NAMALWA (cell line): ENCODE data around the gene CRYAB.
A peak's percentile ranks its signal among the peaks of the same experiment; 100 is the strongest.

Experiments used
- DNase-seq: peaks from one replicate; pipeline ENCODE4 v3.0.0-alpha.2; 2015; ENCODE audit warnings: low spot score

CRYAB gene, protein sequence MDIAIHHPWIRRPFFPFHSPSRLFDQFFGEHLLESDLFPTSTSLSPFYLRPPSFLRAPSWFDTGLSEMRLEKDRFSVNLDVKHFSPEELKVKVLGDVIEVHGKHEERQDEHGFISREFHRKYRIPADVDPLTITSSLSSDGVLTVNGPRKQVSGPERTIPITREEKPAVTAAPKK

DNA sequence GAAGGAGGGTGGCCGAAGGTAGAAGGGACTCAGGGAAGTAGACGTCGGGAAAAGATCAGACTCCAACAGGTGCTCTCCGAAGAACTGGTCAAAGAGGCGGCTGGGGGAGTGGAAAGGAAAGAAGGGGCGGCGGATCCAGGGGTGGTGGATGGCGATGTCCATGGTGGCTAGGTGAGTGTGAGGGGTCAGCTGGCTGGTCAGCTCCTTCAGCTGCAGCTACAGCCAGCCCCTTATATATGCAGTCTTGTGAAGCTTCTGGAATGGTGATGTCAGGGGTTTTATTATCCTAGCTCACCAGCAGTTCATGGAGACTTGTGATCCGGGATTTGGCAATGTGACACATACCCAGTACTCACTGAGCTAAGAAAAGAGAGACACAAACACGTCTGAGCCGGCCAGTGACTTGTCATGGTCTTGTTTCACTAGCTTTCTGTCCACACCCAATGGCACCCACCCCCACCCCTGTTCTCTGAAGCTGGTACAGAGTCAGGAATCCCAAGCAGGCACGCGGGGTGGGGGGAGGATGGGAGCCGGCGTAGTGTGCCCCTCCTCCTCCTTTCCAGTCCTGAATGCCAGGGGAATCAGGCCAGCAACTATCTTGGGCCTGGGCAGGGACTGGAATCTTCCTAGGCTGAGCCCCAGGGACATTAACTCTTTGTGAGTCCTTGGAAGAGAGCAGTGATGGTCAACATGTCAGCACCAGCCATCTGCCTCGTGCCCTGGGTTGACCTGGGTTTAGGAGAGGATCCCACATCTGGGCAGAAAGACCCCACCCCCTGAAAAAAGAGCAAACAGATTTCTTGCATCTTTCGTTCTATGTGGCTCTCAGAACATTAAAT is at the start of gene CRYAB:
TSS of gene CRYAB (minus strand) at position 208 of the 839 bp plus-strand sequence. CDS start at position 162, 46 bp downstream.
- DNase-seq: no peak

DNA sequence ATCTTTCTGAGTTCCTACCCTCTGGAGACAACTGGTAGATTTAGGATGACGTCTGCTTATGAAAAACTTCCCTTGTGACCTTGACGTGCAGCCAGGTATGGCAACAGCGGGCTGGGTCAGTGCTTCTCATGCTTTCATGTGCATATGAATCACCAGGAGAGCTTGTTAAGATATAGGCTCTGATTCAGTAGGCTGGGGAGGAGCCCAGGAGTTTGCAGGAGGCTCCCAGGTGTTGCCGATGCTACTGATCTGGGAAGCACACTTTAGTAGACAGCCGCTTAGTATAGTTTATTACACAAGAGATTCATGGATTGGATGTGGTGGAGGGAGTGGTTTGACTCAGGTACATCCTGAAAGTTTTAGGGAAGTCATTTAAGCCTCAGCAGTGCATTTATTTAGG is 49.3 kb upstream of the CRYAB start:
- no peak for DNase-seq

DNA sequence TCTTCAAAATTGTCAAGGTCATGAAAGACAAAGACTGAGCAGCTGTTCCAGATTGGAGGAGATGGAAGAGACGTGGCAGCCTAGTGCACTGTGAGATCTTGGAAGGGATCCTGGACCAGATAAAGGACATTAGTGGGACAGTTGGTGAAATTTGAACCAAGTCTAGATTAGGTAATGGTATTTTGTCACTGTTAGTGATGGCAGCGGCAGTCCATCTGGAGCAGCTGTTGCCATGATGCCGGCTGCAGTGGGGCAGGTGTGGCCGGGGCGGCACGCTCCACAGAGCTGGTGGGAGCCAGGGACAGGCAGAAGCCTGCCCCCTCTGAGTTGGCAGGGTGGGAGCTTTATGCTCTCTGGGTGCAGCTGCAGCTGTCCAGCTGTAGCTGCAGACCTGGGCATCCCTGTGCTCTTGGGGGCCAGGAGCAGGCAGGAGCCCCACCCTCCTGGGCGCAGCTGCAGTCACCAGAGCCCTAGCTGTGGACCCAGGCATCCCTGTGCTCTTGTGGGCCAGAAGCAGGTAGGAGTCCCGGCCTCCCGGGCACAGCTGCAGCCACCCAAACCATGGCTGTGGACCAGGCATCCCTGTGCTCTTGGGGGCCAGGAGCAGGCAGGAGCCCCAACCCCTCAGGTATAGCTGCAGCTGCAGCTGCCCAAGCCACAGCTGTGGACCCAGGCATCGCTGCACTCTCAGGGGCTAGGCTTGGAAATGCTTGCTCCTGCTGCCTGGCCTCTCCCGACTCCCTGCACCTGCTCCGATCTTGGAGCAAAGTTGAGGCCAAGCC is 46.3 kb upstream of the CRYAB start:
- DNase-seq: no peak

DNA sequence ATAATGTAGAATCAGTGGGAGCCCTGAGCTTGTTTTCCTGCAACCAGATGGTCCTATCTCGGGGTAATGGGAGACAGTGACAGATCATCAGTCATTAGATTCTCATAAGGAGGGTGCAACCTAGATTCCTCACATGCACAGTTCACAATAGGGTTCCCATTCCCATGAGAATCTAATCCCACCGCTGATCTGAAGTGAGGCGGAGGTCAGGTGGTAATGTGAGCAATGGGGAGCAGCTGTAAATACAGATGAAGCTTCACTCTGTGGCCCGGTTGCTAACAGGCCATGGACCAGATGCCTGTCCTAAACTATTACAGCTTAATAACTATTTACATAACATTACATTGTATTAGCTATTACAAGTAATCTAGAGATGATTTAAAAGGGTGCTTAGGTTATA is 42.6 kb upstream of the CRYAB start:
- DNase-seq: no peak

DNA sequence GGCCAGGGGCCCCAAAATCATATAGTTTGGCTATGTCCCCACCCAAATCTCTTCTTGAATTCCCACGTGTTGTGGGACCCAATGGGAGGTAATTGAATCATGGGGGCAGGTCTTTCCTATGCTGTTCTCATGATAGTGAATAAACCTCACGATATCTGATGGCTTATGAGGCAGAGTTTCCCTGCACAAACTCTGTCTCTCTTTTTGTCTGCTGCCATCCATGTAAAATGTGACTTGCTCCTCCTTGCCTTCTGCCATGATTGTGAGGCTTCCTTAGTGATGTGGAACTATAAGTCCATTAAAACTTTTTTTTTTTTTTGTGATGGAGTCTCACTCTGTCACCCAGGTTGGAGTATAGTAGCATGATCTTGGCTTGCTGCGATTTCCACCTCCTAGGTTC is 40.0 kb upstream of the CRYAB start:
- DNase-seq: no peak

DNA sequence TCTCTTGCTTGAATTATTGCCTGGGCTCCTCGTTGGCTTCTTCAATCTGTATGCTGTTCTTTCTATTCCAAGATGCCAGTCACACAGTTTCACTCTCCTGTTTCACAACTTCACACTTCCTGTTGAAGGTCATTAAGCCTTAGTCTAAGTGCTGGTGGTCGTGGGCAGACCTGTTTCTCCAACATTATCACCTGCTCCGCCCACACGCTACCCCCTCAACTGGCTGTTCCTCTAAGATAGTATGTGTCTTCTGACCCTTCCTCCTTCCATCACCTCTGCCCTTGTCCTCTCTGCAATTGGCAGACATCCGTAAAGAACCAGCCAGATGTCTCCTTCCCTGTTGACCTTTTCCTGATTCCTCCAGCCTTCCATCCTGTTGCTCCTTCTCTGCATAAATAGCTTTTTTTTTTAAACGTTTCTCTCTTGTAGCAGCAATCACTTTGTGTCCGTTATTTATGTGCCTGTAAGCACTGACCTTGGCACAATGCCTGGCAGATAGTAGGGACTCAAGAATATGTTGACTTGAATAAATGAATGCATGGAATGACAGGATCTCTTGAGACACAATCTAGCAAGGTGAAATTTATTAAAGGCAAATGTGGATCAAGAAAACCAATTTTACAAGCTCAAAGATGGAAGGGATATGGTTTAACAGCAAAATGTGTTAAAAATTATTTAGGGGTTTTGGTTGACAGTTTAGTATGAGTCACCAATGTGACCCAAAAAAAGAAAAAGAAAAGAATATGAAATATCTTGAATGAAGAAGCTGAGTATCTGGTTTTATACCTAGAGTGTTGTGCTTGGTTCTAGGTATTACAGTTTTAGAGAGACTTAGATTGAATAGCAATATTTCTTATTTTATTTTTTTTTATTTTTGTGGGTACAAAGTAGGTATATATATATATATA is 38.2 kb upstream of the CRYAB start:
- no peak for DNase-seq

DNA sequence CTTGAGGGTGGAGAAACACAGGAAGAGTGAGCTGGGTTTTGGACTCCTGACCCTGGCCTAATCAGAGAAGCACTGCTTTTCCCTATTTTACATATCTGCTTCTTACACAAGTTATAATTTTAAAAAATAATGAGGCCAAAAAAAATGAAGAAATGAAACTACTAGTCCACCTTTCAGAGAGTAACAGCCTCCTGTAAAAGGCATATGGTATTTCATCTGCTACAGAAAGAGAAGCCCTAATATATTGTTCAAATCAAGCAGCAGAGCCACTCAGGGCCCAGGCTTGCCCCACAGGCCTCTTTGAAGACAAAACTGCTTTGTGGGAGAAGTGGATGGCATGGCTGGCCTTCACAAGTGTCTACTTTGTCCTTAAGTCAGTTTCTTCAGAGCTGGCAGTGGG is 35.6 kb upstream of the CRYAB start:
- no peak for DNase-seq

DNA sequence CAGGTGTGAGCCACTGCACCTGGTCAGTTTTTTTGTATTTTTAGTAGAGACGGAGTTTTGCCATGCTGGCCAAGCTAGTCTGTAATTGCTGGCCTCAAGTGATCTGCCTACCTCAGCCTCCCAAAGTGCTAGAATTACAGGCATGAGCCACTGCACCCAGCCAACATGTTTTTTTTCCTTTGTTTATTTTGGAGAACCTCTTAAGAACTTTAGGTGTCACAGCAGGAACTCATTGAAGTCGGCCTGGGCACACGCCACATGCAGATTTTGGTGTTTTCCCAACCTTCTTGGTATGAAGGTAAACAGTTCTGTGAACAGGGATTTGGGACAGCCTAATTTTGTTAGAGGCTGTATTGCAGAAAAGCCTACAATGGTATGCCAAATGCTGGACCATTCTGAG is 34.9 kb upstream of the CRYAB start:
- no peak for DNase-seq

DNA sequence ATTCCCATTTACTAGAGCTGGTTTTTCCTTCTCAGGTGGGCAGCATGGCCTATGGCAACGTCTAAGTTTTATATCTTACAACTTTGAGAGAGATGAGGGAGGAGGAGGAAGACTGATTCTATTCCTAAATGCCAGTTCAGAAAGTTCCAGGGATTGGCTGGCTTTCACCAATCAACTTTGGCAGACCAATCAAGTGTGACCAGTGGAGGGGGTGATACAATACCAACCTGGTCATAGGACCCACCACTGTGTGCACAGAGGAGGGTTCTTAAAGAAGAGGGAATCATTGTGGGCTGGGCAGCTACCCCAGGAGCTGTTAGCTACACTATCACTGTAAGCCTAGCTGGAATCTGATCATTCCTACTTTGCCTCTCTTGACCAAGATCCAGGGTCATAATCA is 33.6 kb upstream of the CRYAB start:
- DNase-seq: no peak

DNA sequence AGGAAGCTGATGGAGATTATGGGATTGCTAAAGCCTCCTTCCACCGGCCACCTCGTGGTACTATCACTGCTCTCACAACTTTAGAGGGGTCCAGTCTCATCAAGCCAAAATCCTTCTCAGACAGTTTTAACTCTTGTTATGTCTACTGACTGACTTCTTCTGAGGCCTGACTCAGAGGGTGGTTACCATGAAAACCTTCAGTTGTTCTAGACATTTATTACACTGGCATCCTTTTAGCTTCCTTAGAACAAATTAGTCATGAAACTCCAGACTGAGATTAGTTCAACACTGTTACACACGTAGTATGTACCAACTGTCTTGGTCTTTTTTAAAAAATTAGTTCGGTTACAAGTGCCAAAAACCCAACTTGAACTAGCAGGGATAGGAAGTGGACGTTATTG is 33.1 kb upstream of the CRYAB start:
- DNase-seq: no peak

DNA sequence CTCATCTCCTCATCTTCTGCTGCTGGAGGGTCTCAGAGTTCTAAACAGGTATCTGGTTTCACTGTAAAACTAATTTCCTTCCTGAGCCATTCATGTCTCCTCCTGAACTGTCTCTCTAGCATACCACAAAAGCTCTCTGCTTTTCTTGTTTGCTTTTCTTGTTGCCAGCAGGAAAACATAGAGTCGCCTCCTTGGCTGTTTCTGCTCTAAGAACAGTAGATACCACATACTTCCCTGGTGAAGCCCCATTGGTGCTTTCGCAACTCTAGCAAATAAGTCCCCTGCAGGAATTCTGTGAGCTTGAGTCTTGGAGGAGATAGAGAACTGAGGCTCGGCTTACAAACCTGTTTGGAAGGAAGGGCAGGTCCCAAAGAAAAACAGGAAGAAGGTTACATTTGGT is 32.6 kb upstream of the CRYAB start:
- DNase-seq: no peak

DNA sequence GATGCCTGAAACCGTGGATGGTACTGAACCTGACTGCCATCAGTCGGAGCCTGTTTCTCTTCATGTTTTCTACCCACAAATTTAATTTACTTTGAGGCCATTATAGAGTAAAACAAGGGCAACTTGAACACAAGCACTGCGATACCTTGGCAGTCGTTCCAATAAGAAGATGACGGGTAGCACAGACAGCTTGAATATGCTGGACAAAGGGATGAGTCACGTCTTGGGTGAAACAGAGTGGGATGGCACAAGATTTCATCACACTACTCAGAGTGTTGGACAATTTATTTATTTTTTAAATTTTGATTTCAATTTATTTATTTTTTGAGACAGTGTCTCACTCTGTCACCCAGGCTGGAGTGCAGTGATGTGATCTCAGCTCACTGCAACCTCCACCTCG is 31.3 kb upstream of the CRYAB start:
- DNase-seq: no peak

DNA sequence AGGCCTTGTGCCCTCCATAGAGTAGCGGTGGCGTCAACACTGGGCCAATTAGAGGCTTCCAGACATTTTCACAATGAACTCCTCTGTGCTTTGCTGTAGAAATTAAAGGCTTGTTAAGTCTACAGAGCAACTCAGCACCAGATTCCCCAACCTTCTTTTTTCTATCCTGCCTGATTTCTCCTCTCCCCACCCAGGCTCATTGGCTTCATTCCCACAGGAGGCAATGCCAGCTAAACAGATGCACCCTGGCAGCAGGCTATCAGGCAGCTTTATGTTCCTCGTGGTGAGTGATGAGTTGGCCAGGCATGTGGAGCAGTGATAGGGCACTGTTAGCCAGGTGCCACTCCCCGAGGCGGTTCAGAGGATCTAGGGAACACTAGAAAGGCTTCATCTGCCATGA is 30.4 kb upstream of the CRYAB start:
- no peak for DNase-seq

DNA sequence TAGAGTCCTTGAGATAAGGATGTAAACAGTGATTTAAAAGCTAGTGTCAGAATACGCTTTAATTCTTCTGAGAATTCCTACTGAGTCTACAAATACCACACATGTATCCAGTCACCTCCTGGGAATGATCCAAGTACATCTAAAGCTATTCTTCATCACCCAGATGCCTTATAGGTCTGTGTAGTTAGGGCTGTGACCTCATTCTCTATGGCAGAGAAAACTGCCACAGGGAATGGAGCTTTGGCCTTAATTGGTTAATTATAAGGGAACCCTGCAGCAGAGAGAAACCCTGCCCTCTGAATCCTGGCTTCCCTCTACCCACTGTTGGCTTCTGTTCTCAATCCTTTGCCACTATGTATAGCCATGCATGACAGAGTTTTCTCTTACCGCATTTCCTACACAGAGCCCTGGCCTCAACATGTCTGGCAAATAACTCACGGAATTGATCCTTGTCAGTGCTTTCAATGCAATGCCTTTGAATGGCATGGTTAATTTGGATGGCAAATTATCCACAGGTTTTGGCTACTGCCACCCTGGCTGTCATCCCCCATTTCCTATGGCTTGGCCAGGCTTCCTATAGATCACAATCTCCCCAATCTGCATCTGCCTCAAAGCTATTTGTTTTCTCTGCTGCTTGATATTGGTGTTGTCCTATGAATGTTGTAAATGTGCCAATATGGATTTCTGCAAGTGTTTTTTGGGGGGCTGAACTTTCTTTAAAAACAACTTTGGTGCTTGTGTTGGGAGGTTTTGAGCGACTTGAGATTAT is 28.4 kb upstream of the CRYAB start:
- no peak for DNase-seq

DNA sequence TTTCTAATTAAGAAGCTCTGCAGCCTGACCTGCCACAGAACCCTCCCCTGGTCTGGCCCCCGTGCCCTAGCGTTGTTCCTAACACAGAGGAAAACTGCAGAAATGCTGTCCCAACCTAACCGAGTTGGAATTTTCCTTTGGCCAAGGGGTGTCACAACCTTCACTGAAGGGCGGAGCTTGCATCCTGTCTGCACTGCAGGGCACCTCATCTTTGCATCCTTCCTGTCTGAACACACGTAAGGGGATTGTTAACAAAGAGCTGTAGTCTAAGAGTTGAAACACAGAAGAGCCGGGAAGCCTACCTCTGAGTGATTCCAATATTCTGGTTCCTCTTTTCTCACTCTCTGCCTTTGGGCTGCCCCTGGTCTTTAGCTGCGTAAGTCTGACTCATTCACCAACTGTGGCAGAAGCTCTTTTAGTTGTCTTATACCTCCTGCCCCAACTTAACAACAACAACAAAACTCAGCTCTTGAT is 27.2 kb upstream of the CRYAB start:
- DNase-seq: peak; percentile 30

DNA sequence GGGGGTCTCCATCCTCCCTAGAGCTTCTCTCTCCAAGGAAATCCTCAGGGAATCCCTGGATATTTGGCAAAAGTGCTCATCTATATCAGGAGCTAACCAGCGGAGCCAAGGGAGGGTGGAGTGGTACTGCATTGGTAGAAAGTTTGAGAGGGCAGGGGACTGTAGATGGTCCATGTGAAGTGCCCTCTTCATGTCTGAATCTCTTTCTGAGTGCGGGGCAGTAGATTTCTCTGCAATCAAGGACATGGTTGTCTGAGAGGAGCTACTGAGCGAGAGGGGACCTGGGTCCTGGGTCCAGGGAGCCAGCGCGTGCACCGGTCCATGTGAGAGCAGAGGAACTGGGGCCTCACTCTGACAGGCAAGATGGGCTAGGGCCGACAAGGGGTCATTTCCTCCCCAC is 26.3 kb upstream of the CRYAB start:
- no peak for DNase-seq

DNA sequence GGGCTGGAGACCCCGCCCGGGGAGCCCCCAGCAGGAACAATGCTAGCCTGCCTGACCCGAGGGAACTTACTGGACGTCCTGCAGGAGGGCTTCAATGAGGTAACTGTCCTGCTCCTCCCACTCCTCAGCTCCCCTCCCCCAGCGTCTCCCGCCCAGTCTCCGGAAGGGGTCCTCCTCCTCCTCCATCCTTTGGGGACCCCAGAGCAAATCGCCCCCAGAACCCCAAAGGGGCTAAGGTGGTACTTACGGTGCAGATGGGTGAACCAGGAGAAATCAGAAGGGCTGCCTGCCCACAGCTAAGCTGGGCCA is 25.8 kb upstream of the CRYAB start:
- DNase-seq: no peak

DNA sequence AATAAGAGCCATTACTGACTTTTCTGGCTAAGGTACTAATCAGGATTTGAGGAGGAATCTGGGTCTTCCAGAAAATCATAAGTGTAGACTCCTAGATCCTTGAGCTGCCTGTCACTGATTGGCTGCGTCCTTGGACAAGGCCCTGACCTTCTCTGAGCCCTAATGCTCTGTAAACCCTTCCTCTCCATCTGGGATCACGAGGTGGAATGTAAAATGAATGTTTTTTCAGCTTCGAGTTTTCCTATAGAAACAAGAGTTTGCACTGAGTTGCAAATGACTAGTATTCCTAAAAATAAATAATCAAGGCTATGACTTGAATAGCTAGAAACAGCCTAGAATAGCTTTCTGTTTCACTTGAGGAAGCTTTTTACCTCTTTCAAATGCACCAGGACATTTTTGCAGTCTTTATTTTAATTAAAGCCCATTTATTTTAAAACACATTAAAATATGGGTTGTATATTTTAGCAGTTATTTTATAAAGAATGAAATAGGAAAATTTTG is 24.5 kb upstream of the CRYAB start:
- DNase-seq: no peak

DNA sequence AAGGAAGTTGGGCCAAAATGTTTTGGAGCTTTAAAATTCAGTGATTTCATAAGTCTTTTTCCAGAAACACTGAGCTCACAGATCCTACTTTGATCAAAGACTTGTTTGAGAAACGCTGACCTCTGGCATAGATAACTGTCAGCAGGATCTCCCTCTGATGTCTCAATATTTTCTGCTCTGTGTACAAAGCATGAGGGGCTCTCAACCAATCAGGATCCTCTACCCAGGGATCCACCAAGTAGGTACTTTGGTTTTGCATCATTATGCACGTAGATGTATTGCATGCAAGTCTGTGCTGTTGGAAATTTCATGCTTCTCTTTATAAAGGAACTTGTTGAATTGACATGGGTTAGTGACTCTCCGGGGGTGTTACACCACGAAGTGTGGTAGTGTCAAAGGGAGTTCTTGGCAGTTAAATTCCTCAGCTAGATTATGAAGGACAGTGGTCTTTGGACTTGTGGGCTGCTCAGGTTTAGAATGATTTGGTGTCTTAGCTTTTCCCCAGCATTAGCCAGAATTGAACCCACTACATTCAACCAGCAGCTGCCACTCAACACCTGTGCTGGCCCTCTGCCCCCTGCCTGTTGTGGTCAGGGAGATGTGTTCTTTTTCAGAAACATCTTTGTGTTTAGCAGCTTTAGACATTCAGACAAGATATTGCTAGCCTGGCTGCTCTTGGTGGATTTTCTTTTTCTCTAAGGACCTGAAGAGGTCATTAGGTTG is 23.9 kb upstream of the CRYAB start:
- no peak for DNase-seq

DNA sequence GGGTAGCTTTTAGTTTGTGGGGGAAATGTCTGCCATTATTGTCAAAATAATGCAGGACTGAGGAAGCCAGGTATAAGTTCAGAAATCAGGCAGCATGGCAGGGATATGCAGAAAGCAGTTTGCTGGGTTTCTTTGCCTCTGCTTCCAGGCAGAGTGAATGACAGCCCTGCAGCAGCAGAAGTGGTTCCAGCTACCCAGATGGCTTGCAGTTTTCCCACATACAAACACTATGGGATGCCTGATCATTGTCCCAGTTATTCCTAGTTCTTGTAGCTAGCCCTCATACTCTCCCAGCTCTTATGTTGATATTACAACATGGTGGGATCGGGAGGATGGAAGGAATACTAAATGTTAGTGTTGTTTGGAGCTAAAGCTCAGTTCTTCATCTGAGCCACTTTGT is 22.7 kb upstream of the CRYAB start:
- DNase-seq: no peak
